Inflammatory macrophage treated with lipopolysaccharide for 1 hour (primary cell): ENCODE results near the gene ITGA7.

Experiments
- DNase-seq, 2 donors: peaks; one replicate each; pipeline ENCODE4 v3.0.0-alpha.2; 2020 to 2022

ITGA7 gene

DNA sequence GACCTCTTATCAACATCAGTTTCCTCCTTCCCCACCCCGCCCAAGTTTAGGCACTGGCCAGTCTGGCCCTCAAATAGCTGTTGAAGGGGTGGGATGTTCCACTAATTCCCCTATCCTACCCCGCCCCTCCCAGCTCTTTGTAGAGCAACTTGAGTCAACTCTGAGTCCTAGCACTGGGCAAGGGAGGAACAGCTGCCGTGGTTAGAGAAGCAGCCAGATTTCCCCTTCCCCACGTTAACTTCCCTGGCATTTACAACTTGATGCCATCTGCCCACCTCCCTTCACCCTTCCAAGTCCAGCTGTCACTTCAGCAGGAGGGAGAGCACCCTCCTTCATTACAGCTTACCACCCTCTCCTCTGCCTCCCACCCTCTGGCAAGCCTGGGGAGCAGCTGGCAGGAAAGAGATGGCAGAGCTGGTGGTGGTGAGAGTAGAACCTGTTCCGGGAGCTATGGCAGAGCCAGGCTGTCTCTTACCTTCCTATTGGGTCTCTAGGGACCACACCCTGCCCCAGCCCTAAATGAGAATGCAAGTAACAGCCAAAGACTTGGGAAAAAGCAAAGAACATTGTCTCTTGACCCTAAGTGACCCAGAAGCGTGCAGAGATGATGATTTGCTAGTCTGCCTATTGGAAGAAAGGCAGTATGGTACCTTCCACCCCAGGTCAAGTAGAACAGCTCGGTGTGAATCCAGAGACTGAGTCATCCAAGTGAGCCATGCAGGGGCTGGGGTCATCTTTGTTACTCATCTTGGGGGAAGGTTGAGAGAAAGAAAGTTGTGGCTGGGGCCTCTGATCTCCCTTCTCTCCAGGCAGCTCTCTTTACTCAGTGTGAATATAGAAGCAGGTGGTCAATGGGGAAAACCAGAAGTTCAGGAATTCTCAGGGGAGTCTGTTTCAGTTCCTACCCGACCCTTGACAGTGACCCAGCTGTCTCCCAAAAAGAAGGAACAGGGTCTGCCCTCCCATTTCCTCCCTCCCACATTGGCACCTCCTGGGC lies 9.6 kb upstream of the ITGA7 start:
- peak; percentile 27 to 37 for DNase-seq

GRCh38 chr12:55716582-55716957 lies 8.9 kb upstream of the ITGA7 start:
- no peak for DNase-seq

- DNase-seq: peak; percentile 78 to 83
These were observed 8.3 kb upstream of the ITGA7 start, which contains the start of gene BLOC1S1 for GRCh38 chr12:55715833-55716581. BLOC1S1 (plus strand) TSS chr12:55716046; CDS start chr12:55716052, 6 bp downstream.

DNA sequence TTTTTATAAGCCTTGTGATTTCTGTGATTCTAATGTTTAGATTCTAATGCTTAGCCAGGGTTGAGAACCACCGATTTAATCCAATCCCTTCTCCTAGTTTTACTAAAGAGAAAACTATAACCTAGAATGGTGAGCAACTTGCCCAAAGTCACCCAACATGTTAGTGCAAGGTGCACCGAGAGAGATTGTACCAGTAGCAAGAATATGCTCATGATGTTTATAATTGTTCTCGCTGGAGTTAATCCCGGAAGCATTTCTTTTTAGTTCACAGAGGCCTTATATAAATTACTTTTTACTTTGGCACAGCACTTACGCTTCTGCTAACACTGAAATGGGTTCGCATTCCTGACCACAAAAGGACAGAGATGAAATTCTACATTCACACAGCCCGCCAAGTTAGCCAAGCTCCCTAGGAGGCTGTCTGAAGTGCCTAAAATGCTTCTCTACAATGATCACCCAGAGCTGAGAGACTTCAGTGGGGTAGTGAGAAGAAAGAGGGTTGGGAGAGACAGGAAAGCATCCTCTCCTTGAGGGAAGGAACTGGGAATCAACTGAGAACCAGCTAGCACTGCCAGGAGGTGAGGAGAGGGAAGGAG lies 7.6 kb upstream of the ITGA7 start:
- no peak for DNase-seq

DNA sequence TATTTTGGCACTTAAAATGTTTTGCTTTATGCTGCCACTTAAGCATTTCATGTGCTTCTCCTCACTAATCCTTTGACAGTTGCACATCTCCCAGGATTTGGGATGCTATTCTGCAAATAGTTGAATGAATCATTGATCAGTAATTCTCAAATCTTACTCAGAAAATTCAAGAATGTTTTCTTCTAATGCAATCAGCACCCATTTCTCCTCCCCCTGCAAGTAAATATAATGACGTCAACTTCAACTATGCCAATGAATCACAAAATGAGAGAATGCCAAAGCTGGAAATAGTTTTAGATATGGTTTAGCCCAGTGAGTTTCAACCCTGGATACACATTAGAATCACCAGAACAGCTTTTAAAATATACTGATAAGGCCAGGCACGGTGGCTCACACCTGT lies 6.0 kb upstream of the ITGA7 start:
- DNase-seq: no peak

GRCh38 chr12:55712700-55713415 lies 5.2 kb upstream of the ITGA7 start:
- no peak for DNase-seq

GRCh38 chr12:55711786-55712553 lies 4.3 kb upstream of the ITGA7 start:
- no peak for DNase-seq

DNA sequence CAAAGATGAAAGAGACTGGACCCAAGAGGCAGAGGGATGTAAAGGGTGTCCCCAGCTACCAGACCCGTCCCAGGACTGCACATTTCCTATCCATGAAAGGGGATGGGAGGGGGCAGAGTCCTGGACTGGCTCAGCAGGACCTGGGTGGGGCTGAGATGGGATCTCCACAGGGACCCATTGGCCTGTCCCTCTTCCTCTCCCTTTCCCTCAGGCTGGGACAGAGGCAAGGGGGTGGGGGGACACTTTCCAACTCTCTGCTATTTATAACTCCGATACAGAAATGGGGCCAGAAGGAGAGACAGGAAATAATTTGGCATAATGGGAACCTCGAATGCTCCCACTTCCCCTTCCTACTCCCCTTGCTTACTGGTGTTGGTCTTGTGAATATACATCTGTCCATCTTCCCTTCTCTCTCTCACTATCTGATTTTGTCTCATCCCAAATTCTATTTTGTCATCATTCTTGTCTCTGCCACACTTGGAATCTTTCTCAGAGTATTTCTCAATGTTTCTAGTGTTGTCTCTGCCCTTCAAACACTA lies 1.1 kb upstream of the ITGA7 start:
- peak in 1 of 2 donors; percentile 42 for DNase-seq

DNA sequence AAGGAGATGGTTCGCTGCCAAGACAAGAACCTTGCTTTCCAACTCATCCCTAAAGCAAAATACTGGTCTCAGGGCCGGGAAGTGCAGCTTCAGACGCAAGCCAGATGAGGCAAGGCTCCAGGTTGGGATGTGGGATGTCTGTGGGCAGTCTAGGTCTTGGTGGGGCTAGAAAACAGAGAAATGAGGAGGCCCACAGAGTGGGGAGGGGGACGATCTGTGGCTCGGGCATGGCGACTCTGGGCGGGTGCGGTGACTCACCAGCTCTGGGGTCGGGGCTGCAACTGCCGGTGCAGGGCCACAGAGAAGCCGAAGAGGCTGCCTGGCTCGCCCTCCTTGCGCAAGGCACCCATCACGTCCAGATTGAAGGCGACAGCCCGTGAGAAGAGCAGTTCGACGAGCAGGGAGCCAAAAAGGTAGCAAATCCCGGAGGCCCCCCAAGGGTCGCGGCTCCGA lies 459 bp downstream of the ITGA7 start:
- DNase-seq: no peak

- no peak for DNase-seq
These were observed 1.0 kb downstream of the ITGA7 start for GRCh38 chr12:55706568-55707218.

GRCh38 chr12:55705782-55706402 lies 1.8 kb downstream of the ITGA7 start:
- DNase-seq: no peak

DNA sequence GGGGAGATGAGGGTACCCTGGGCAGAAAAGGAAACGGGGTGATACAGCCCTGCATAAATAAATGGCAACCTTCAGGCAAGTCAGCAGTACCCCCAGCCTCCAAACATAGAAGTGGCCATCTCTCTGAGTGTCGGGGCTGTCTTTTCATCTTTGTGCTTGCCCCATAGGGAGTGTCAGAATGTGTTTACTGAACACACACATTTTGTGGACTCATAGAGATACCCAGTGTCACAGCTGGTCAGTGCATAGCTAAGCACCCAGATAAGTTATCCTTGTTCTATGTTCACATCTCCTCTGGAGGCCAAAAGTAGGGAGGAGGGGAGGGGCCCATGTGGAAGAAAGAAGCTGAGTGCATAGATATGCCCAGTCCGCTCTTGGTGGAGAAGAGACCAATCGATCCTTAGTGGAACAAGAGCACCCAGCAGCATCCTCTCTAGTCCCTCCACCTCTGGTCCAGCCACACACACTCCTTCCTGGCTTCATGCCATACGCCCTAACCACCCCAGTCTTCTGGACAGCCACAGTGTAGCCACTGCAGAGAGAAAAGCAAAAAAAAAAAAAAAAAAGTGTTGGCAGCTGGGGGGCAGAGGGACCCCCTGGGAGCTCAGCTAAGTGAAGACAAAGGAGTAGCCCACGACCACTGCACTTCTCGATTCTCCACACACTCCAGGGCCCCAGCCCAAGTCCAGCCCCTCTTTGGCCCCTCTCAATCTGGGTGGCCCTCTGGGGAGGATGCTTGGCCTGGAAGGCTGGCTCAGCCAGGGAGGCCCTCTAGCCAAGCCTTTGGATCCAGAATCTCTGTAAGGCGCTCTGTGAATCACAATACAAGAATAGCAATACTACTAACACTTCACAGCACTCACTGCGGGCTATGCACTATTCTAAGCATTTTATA lies 2.6 kb downstream of the ITGA7 start:
- DNase-seq: no peak

DNA sequence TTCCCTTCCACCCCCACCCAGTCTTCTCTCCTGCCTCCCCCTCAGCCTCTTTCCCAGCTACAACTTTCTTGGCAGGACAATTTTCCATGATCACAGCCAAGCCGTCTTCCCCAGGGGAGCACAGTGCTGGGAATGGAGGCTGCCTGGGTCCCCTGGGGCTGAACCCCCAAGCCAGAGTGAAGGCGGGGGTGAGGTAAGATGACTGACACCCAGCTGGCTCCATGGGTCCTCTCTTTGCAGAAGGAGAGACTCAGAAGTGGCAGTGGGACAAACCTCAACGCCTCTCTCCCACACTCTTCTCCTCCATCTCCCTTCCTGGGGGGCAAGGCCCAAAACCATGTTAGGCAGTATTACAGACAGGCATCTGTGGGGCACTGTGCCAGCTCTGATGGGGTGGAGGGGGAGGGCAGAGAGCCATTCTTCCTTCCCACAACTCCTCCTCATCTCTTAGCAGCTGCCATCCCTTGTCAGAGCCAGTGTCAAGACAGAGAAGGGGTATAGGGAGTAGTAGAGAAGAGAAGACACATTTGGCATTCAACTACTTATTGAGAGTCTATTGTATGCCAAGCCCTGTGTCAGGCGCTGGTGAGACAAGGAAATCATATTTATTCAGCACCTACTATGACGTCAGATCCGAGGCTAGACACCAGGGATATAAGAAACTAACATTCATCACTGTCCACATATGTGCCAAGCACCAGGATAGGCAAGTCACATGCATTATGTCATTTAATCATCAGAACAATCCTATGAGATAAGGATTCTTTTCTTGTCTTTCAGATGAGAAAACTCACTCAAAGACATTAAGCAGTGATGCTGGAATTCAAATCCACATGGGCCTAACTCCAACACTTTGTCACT lies 3.6 kb downstream of the ITGA7 start:
- DNase-seq: no peak

GRCh38 chr12:55703288-55703687 lies 4.4 kb downstream of the ITGA7 start:
- no peak for DNase-seq

- DNase-seq: no peak
These were observed 4.8 kb downstream of the ITGA7 start for GRCh38 chr12:55702861-55703260.

DNA sequence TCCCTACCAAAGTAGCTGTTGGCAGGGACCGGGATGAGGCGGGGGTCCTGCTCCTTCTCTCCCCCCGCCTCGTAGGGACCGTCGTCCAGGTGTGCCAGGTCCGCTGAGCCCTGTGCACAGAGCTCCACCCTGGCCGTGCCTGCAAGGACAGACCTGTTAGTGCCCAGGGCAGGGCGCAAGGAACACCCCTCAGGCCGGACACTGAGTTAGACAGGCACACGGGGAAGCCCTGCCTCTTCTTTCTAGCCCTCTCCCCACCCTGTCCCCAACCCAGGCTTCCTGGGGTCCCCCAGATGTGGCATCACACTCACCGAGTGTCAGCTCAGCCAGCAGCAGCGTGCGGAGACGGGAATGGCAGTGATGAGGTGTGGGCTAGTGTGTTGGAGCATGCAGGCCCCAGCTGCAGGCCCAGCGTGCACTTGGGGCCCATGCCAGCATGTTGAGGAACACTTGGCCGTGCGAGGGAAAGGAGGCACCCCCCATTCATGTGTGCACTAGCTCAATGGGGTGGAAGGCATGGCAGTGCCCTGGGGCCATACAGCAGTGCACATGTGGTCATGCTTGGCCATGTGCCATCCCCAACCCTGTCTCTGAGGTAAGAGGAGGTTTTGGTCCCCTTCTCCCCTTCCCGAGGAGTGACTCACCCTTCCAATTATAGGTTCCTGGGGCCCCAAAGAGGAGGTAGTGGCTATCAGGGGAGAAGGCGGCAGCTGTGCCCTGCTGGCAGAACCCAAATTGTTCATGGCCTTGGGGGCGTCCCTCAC lies 7.3 kb downstream of the ITGA7 start:
- no peak for DNase-seq

DNA sequence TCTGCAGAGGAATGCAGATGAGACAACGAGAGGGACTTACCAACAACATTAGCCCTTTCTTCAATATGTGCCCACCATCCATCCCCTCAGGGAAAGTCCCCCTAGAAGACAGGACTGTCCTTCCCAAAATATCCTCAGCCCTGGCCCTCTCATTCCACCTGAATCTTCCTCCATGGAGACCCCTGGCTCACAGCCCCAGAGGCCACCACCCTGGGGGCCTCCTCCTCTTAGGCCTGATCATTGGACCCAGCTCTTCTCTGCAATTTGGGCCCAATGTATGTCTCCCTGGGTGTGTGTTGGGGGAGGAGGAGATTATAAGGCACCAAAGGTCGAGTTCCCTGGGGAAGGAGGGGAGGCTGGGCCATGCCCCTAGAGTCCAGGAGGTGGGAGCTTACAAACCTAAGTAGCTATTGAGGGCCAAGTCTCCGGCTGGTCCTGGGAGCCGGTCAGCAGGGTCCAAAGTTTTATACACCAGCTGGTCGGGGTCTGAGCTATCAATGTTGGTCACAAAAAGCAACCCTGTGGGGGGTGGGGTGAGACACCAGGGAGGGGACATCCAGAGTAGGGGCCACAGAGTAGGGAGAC lies 8.1 kb downstream of the ITGA7 start:
- DNase-seq: no peak
